H9 (cell line): ENCODE data around the gene AFAP1. TPM values are rescaled to one million over a fixed set of nuclear protein-coding genes. Genes with fewer than 3 reads are reported as not detected.

Source experiments
- DNase-seq: peaks from one replicate; pipeline ENCODE4 v3.0.0-alpha.2; 2017
- H2AFZ ChIP-seq: one replicate; pipeline ENCODE4 v1.6.1; 2013; ENCODE audit warnings: mild to moderate bottlenecking, low read length, control low read depth, moderate library complexity
- H2AK5ac ChIP-seq: 2 replicates; pipeline ENCODE4 v1.6.1; 2013; ENCODE audit warnings: low read length, control low read depth, mixed read lengths; ENCODE audit not compliant: insufficient read length
- H2BK120ac ChIP-seq: one replicate; pipeline ENCODE4 v1.6.1; 2013; ENCODE audit warnings: low read depth, mild to moderate bottlenecking, low read length, control low read depth, inconsistent platforms; ENCODE audit not compliant: poor library complexity, severe bottlenecking
- H2BK12ac ChIP-seq: 2 replicates; pipeline ENCODE4 v1.6.1; 2013; ENCODE audit warnings: low read length, control low read depth, mixed read lengths, low read depth; ENCODE audit not compliant: insufficient read length
- H2BK15ac ChIP-seq: 2 replicates; pipeline ENCODE4 v1.6.1; 2013; ENCODE audit warnings: low read depth, low read length, control low read depth
- H2BK20ac ChIP-seq: one replicate; pipeline ENCODE4 v1.6.1; 2013; ENCODE audit warnings: low read depth, mild to moderate bottlenecking, low read length, control low read depth, inconsistent platforms; ENCODE audit not compliant: poor library complexity, severe bottlenecking
- H2BK5ac ChIP-seq: 2 replicates; pipeline ENCODE4 v1.6.1; 2013; ENCODE audit warnings: low read length, control low read depth, mixed read lengths; ENCODE audit not compliant: insufficient read length
- H3K14ac ChIP-seq: 2 replicates; pipeline ENCODE4 v1.6.1; 2013; ENCODE audit warnings: low read length, control low read depth; ENCODE audit not compliant: insufficient read depth
- H3K18ac ChIP-seq: 2 replicates; pipeline ENCODE4 v1.6.1; 2013; ENCODE audit warnings: low read depth, mild to moderate bottlenecking, mixed read lengths, low read length, control low read depth; ENCODE audit not compliant: insufficient read length
- H3K23ac ChIP-seq: 2 replicates; pipeline ENCODE4 v1.6.1; 2013; ENCODE audit warnings: low read length, control low read depth, mixed read lengths, low read depth; ENCODE audit not compliant: insufficient read length
- H3K23me2 ChIP-seq: 2 replicates; pipeline ENCODE4 v1.6.1; 2013; ENCODE audit warnings: low read depth, mild to moderate bottlenecking, mixed read lengths, low read length, control low read depth; ENCODE audit not compliant: insufficient read length, poor library complexity, severe bottlenecking
- H3K27ac ChIP-seq: 2 replicates; pipeline ENCODE4 v1.5.1; 2013; ENCODE audit warnings: low read length, control low read depth, mixed read lengths, low read depth; ENCODE audit not compliant: insufficient read length
- H3K27me3 ChIP-seq: 2 replicates; pipeline ENCODE4 v1.6.1; 2013; ENCODE audit warnings: low read length, control low read depth, inconsistent platforms; ENCODE audit not compliant: insufficient read depth
- H3K4ac ChIP-seq: 2 replicates; pipeline ENCODE4 v1.6.1; 2013; ENCODE audit warnings: low read depth, mild to moderate bottlenecking, control low read depth, inconsistent platforms, low read length, moderate library complexity
- H3K4me1 ChIP-seq: 2 replicates; pipeline ENCODE4 v1.6.1; 2013; ENCODE audit warnings: low read length, control low read depth, inconsistent platforms; ENCODE audit not compliant: insufficient read depth
- H3K4me2 ChIP-seq: 2 replicates; pipeline ENCODE4 v1.6.1; 2013; ENCODE audit warnings: low read length, control low read depth, mixed read lengths; ENCODE audit not compliant: insufficient read length, insufficient read depth
- H3K56ac ChIP-seq: 2 replicates; pipeline ENCODE4 v1.6.1; 2013; ENCODE audit warnings: low read depth, mild to moderate bottlenecking, mixed read lengths, low read length, control low read depth; ENCODE audit not compliant: insufficient read length
- H3K79me1 ChIP-seq: 2 replicates; pipeline ENCODE4 v1.6.1; 2013; ENCODE audit warnings: low read depth, mild to moderate bottlenecking, moderate library complexity, low read length, control low read depth, inconsistent platforms; ENCODE audit not compliant: insufficient read depth, poor library complexity, severe bottlenecking
- H3K79me2 ChIP-seq: 2 replicates; pipeline ENCODE4 v1.6.1; 2013; ENCODE audit warnings: low read length, control low read depth, inconsistent platforms; ENCODE audit not compliant: insufficient read depth
- H3K9ac ChIP-seq: 2 replicates; pipeline ENCODE4 v1.6.1; 2013; ENCODE audit warnings: low read length, control low read depth, mixed read lengths; ENCODE audit not compliant: insufficient read length; ENCODE audit errors: extremely low read depth
- H3K9me3 ChIP-seq: one replicate; pipeline ENCODE4 v1.6.1; 2013; ENCODE audit warnings: low read depth, low read length, inconsistent platforms; ENCODE audit not compliant: control insufficient read depth
- H3T11ph ChIP-seq: one replicate; pipeline ENCODE4 v1.6.1; 2013; ENCODE audit warnings: mild to moderate bottlenecking, low read length, control low read depth, inconsistent platforms
- H4K20me1 ChIP-seq: one replicate; pipeline ENCODE4 v1.6.1; 2013; ENCODE audit not compliant: control insufficient read depth, insufficient read length, insufficient read depth
- H4K5ac ChIP-seq: 2 replicates; pipeline ENCODE4 v1.6.1; 2013; ENCODE audit warnings: low read depth, mild to moderate bottlenecking, mixed read lengths, low read length, control low read depth; ENCODE audit not compliant: insufficient read length
- H4K8ac ChIP-seq: replicated peaks from 2 replicates; pipeline ENCODE4 v1.6.1; 2013; ENCODE audit warnings: low read length, control low read depth, mixed read lengths, low read depth; ENCODE audit not compliant: insufficient read length
- H4K91ac ChIP-seq: 2 replicates; pipeline ENCODE4 v1.6.1; 2013; ENCODE audit warnings: low read depth, mild to moderate bottlenecking, moderate library complexity, mixed read lengths, low read length, control low read depth; ENCODE audit not compliant: insufficient read length
- H3K27ac Mint-ChIP-seq, 3 experiments: 2 replicates in 2 of 3; 3 replicates in 1 of 3; pipeline ENCODE4 v1.8.0; 2020 to 2021; ENCODE audit warnings: mixed read lengths in 3 of 3, mild to moderate bottlenecking in 1 of 3, moderate library complexity in 1 of 3
- H3K27me3 Mint-ChIP-seq: 2 replicates; pipeline ENCODE4 v1.8.0; 2021; ENCODE audit warnings: low read depth, mild to moderate bottlenecking, moderate library complexity, mixed read lengths
- H3K36me3 Mint-ChIP-seq, 3 experiments: 2 replicates in 2 of 3; 3 replicates in 1 of 3; pipeline ENCODE4 v1.8.0; 2020 to 2021; ENCODE audit warnings: low read depth in 3 of 3, mixed read lengths in 3 of 3; ENCODE audit not compliant: insufficient read depth in 1 of 3
- H3K4me1 Mint-ChIP-seq, 2 experiments: 2 replicates each; pipeline ENCODE4 v1.8.0; 2020; ENCODE audit warnings: mixed read lengths in 2 of 2
- H3K4me3 Mint-ChIP-seq, 2 experiments: 2 replicates in 1 of 2; 3 replicates in 1 of 2; pipeline ENCODE4 v1.8.0; 2020 to 2021; ENCODE audit warnings: mild to moderate bottlenecking in 2 of 2, mixed read lengths in 2 of 2, moderate library complexity in 1 of 2
- H3K9me3 Mint-ChIP-seq, 2 experiments: 2 replicates in 1 of 2; 3 replicates in 1 of 2; pipeline ENCODE4 v1.8.0; 2020; ENCODE audit warnings: mild to moderate bottlenecking in 2 of 2, mixed read lengths in 2 of 2, moderate library complexity in 1 of 2
- CTCF ChIP-seq: fragments of 200-600 bp; sonication (generic); conservative IDR thresholded peaks from 3 replicates; pipeline ENCODE4 v1.8.0; 2021; ENCODE audit warnings: antibody characterized with exemption, mild to moderate bottlenecking
- WGBS: extraction: QIAGEN DNeasy Blood & Tissue Kit; methylation state at CpG from one replicate; pipeline ENCODE4 v1.1.7; 2013; ENCODE audit warnings: missing lambda C conversion rate, low lambda C conversion rate, mixed read lengths; ENCODE audit not compliant: insufficient read length; ENCODE audit errors: extremely low coverage; 5-methylcytosine and 5-hydroxymethylcytosine counted together
- total RNA-seq: library from RNA; stranded (reverse); gene quantifications from 2 replicates; pipeline ENCODE4 v1.2.1, GENCODE V29; 2021

AFAP1 gene
- total RNA-seq, 1 experiment from 2014 or later, result 6.5 TPM

GRCh38 chr4:7867701-7868435 lies 71.8 kb downstream of the AFAP1 start:
- no peak overlapping the region for H3K9ac ChIP-seq

More at GRCh38 chr4:7867701-7868435, 71.8 kb downstream of the AFAP1 start:
- Histone ChIP-seq H2AFZ (no peak overlapping the region), H4K5ac (no peak overlapping the region), H3K23me2 (no peaks in the 10 kb centered on the region), H2BK5ac (no peak overlapping the region), H4K20me1 (no peaks in the 10 kb centered on the region), H2AK5ac (no peak overlapping the region), H3K23ac (no peak overlapping the region), H4K91ac (no peak overlapping the region), H3K27ac (no peak overlapping the region), H3K27me3 (no peaks in the 10 kb centered on the region), H3K4ac (no peak overlapping the region), H2BK120ac (no peak overlapping the region), H2BK12ac (no peak overlapping the region), H3T11ph (no peak overlapping the region), H3K79me2 (0 out of 2 replicates have a peak, but pooled peaks cover 2% of the 10 kb centered on the region), H3K4me2 (no peak overlapping the region), H3K56ac (no peak overlapping the region), H2BK15ac (no peak overlapping the region), H3K18ac (no peak overlapping the region), H2BK20ac (no peak overlapping the region), H3K14ac (no peak overlapping the region), H3K4me1 (no peaks in the 10 kb centered on the region), H3K9me3 (peaks cover 10% of the 10 kb centered on the region), H4K8ac (no peak overlapping the region), H3K79me1 (no peaks in the 10 kb centered on the region)
- H3K9me3 Mint-ChIP-seq, result peaks cover 12 to 16% of the 10 kb centered on the region in 2 experiments
- H3K4me1 Mint-ChIP-seq, result peaks cover 7% of the 10 kb centered on the region in 2 experiments
- peak overlapping the region in 1 of 3 experiments; percentile 50; a peak in 1 of 7 replicates for H3K27ac Mint-ChIP-seq
- no peak overlapping the region for H3K4me3 Mint-ChIP-seq
- H3K36me3 Mint-ChIP-seq, result peaks cover 17 to 45% (median 33%) of the 10 kb centered on the region in 3 experiments
- H3K27me3 Mint-ChIP-seq, result no peaks in the 10 kb centered on the region
- no peak for DNase-seq
- TF ChIP-seq CTCF, result no peak
- no CpG with 5 or more reads among the region's 8 CpGs for WGBS
